ENCODE measurements around the gene PFKP. TPM values are rescaled to one million over a fixed set of nuclear protein-coding genes. Genes with fewer than 3 reads are reported as not detected.

PFKP gene
- total RNA-seq, 4 donors from 2014 or later = 22.9 to 74.5 (median 43.8) TPM

GRCh38 chr10:3146289-3146688 is 78.9 kb downstream of the PFKP start:
- Histone ChIP-seq H3K9me3 (no peaks in the 10 kb centered on the region), H3K27ac (no peak overlapping the region), H3K27me3 (no peaks in the 10 kb centered on the region), H3K36me3 (no peaks in the 10 kb centered on the region), H3K4me1 (no peaks in the 10 kb centered on the region), H3K4me3 (no peak overlapping the region)
- intact Hi-C loops (cut with DNase I; ENCODE audit: low total_unique reads) = no loop called here
- DNase-seq = no peak
- TF ChIP-seq CTCF (IDR thresholded peaks at IDR 0.05) (no peak), POLR2A (IDR thresholded peaks at IDR 0.05) (no peak)

DNA sequence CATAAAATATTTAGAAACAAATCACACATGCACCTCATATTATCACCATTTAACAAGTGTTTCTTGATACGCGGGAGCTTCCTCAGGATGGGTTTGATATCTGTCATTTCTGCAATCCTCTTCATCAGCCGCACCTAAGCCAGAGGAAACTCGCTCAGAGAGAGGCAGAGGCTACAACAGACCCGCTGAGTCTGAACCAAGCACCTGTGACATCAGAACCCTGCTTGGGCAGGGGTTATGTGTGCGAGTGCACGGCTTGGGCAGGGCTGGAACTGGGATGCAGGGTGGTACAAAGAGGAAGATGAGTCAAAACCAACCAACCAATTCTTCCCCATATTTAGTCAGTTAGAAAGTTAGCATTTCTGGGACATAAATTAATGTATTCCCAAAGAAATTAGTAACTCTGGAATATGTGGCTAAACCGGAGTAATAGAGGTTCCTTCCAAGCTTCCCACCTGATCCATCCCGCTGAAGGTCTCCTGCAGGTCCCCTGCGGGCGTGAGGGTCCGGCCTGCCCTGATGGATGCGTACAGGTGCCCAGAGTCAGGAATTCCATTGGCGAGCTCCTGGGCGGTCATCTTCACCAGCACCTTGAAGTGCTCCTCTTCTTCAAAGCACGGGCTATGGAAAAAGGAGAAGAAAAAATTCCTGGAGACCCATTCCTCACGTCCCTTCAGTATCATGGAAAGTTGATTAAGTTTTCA is 79.9 kb downstream of the PFKP start:
- no peak for TF ChIP-seq POLR2A (IDR thresholded peaks at IDR 0.05)
- no peak for TF ChIP-seq CTCF (IDR thresholded peaks at IDR 0.05)
- intact Hi-C loops (cut with DNase I; ENCODE audit: low total_unique reads) = no loop called here
- no peaks in the 10 kb centered on the region for H3K4me1 ChIP-seq
- no peaks in the 10 kb centered on the region for H3K27me3 ChIP-seq
- no peak overlapping the region for H3K4me3 ChIP-seq
- DNase-seq = no peak
- no peaks in the 10 kb centered on the region for H3K36me3 ChIP-seq
- H3K27ac ChIP-seq = no peak overlapping the region
- H3K9me3 ChIP-seq = no peaks in the 10 kb centered on the region

DNA sequence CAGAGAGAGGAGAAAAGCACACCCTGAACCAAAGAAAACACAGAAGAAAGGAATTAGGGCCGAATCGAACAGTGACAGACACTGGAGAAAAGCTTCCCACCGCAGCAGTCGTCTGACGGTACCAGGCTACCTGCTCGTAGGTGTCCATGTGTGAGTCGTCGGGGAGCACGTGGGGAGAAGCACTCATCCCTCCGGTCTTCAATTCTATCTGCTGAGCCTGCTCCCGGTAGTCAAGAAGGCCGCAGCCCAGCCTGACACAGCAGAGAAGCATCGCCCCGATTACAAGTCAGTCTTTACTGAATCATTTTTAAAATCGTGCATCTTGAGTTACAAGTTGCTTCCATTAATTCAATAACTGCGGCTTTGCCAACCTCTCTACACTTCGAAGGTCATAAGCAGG is 80.7 kb downstream of the PFKP start:
- no peak overlapping the region for H3K27ac ChIP-seq
- H3K9me3 ChIP-seq = no peaks in the 10 kb centered on the region
- TF ChIP-seq POLR2A (IDR thresholded peaks at IDR 0.05) = no peak
- intact Hi-C loops (cut with DNase I; ENCODE audit: low total_unique reads) = no loop called here
- H3K4me3 ChIP-seq = no peak overlapping the region
- no peaks in the 10 kb centered on the region for H3K36me3 ChIP-seq
- DNase-seq = no peak
- no peaks in the 10 kb centered on the region for H3K27me3 ChIP-seq
- no peaks in the 10 kb centered on the region for H3K4me1 ChIP-seq

DNA sequence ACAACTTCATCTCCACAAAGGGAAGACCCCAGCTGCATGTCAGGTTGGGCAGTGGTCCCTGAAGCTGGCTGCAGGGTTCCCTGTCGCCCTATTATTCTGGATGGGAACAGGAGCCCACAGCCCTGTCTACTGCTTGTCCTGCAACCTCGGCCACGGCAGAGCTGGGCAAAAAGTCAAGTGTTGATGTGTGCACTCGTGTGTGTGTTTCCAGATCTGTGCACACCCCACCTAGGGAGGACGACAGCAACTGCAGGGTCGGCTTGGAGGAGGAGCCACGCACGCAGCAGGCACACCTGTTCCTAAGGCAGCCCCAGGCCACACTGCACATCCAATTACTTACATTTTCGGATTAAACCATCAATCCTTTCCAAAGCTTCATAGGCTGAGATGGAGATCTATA is 81.6 kb downstream of the PFKP start:
- Histone ChIP-seq H3K27me3 (no peaks in the 10 kb centered on the region), H3K4me3 (no peak overlapping the region), H3K36me3 (no peaks in the 10 kb centered on the region), H3K27ac (no peak overlapping the region), H3K4me1 (no peaks in the 10 kb centered on the region), H3K9me3 (no peaks in the 10 kb centered on the region)
- intact Hi-C loops (cut with DNase I; ENCODE audit: low total_unique reads) = no loop called here
- DNase-seq = no peak
- TF ChIP-seq POLR2A (IDR thresholded peaks at IDR 0.05) (no peak), CTCF (IDR thresholded peaks at IDR 0.05) (no peak)

DNA sequence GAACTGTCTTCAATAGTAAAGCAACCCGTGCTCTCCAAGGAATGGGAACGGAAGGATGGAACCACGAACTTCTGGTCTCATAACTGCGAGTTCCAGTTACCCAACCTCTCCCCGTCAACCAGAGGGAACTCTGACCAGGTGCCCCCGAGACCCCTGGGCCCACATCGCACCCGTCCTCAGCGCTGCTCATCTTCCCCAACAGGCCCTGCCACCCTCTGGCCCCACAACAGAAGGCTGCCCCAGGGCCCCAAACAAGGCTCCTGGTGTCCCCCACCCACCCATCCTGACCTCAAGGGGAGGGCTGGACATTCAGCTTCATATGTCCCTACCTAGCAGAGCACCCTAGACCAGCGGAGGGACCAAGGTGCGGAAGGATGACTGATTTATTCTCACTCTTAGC is 82.6 kb downstream of the PFKP start:
- intact Hi-C loops (cut with DNase I; ENCODE audit: low total_unique reads) = no loop called here
- no peak for TF ChIP-seq CTCF (IDR thresholded peaks at IDR 0.05)
- TF ChIP-seq POLR2A (IDR thresholded peaks at IDR 0.05) = no peak
- Histone ChIP-seq H3K27me3 (no peaks in the 10 kb centered on the region), H3K4me1 (no peaks in the 10 kb centered on the region), H3K4me3 (no peak overlapping the region), H3K36me3 (no peaks in the 10 kb centered on the region), H3K27ac (no peak overlapping the region), H3K9me3 (no peaks in the 10 kb centered on the region)
- no peak for DNase-seq

DNA sequence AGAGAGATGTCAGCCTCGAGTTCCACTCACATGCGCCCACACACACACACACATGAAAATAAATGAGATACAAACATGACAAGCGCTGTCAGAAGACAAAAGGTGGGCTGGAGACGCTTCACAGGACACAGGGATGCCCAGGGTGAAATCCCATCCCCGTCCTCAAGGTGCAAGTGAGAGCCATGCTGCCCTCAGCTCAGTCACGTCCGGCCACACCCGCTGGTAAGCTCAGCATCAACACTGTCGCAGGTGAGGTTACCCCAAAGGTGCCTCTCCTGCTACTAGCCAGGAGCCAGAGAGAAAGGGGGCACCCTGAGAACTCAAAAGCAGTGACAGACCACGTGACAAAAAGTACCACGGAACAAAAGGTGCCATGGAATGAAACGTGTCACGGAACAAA is 83.0 kb downstream of the PFKP start:
- intact Hi-C loops (cut with DNase I; ENCODE audit: low total_unique reads) = no loop called here
- Histone ChIP-seq H3K4me1 (no peaks in the 10 kb centered on the region), H3K4me3 (no peak overlapping the region), H3K27me3 (no peaks in the 10 kb centered on the region), H3K36me3 (no peaks in the 10 kb centered on the region), H3K9me3 (no peaks in the 10 kb centered on the region), H3K27ac (no peak overlapping the region)
- DNase-seq = no peak
- TF ChIP-seq CTCF (IDR thresholded peaks at IDR 0.05) (no peak), POLR2A (IDR thresholded peaks at IDR 0.05) (no peak)
